HepG2 (cell line): ENCODE measurements around the gene ARHGEF40. TPM values are rescaled to one million over a fixed set of nuclear protein-coding genes. Genes with fewer than 3 reads are reported as not detected.

Experiments used
- ARNTL ChIP-seq: sonication (generic); formaldehyde crosslinking; IDR thresholded peaks from 2 replicates; pipeline ENCODE4 v1.4.0; 2020; ENCODE audit warnings: mild to moderate bottlenecking, missing genetic modification reagents
- ISL2 ChIP-seq: sonication (generic); formaldehyde crosslinking; IDR thresholded peaks from 2 replicates; pipeline ENCODE4 v1.5.0; 2020; ENCODE audit warnings: missing genetic modification reagents
- MEIS1 ChIP-seq: sonication (generic); formaldehyde crosslinking; IDR thresholded peaks from 2 replicates; pipeline ENCODE4 v1.9.0; 2021; ENCODE audit warnings: mild to moderate bottlenecking, missing genetic modification reagents, moderate library complexity, borderline replicate concordance
- SALL1 ChIP-seq: sonication (generic); formaldehyde crosslinking; IDR thresholded peaks from 2 replicates; pipeline ENCODE4 v1.8.0; 2022; ENCODE audit warnings: mild to moderate bottlenecking, missing genetic modification reagents
- STAG1 ChIP-seq: sonication (generic); formaldehyde crosslinking; IDR thresholded peaks from 2 replicates; pipeline ENCODE4 v1.4.0; 2020; ENCODE audit warnings: missing genetic modification reagents
- TCF7 ChIP-seq: sonication (generic); IDR thresholded peaks from 2 replicates; pipeline ENCODE4 v1.6.1; 2016; ENCODE audit warnings: antibody characterized with exemption, low read depth
- TRIM24 ChIP-seq: sonication (generic); formaldehyde crosslinking; IDR thresholded peaks from 2 replicates; pipeline ENCODE4 v1.8.0; 2022; ENCODE audit warnings: mild to moderate bottlenecking, missing genetic modification reagents
- ZNF232 ChIP-seq: sonication (generic); formaldehyde crosslinking; IDR thresholded peaks from 2 replicates; pipeline ENCODE4 v1.4.0; 2020; ENCODE audit warnings: missing genetic modification reagents, borderline replicate concordance
- ZNF253 ChIP-seq: sonication (generic); formaldehyde crosslinking; IDR thresholded peaks from 2 replicates; pipeline ENCODE4 v1.8.0; 2022; ENCODE audit warnings: mild to moderate bottlenecking, missing genetic modification reagents, borderline replicate concordance
- ZNF570 ChIP-seq: sonication (generic); formaldehyde crosslinking; IDR thresholded peaks from 2 replicates; pipeline ENCODE4 v1.4.0; 2020; ENCODE audit warnings: mild to moderate bottlenecking, missing genetic modification reagents, borderline replicate concordance
- ZNF816 ChIP-seq: sonication (generic); formaldehyde crosslinking; IDR thresholded peaks from 2 replicates; pipeline ENCODE4 v1.8.0; 2022; ENCODE audit warnings: missing genetic modification reagents, mild to moderate bottlenecking, borderline replicate concordance
- ZNF879 ChIP-seq: sonication (generic); formaldehyde crosslinking; IDR thresholded peaks from 2 replicates; pipeline ENCODE4 v1.8.1; 2023; ENCODE audit warnings: missing genetic modification reagents
- polyA plus RNA-seq, 8 experiments: library from polyadenylated mRNA; depleted of rRNA in 3 of 8; stranded (reverse) in 7 of 8; unstranded in 1 of 8; fragments of >200 nt; fragmentation: Illumina TruSeq in 4 of 8; extraction: Trizol in 4 of 8; gene quantifications; 2 replicates each; pipeline versions ENCODE4 v1.2.1 to v1.2.3, GENCODE V29; 2011 to 2016; ENCODE audit warnings: low read depth in 4 of 8, missing spikeins in 1 of 8, mixed read lengths in 1 of 8; ENCODE audit not compliant: insufficient read depth in 1 of 8
- total RNA-seq, 5 experiments: library from RNA; depleted of rRNA; stranded (reverse); fragments of >200 nt; fragmentation: Illumina TruSeq; extraction: Trizol; gene quantifications; 2 replicates each; pipeline ENCODE4 v1.2.3, GENCODE V29; 2016; ENCODE audit warnings: low read depth in 1 of 5
- TF ChIP-seq, protein P1 (sequence below): sonication (generic); formaldehyde crosslinking; IDR thresholded peaks from 2 replicates; pipeline ENCODE4 v1.5.1; 2020; ENCODE audit warnings: mild to moderate bottlenecking, missing genetic modification reagents, borderline replicate concordance
- TF ChIP-seq, protein P2 (sequence below): sonication (generic); formaldehyde crosslinking; conservative IDR thresholded peaks from 2 replicates; pipeline ENCODE4 v1.5.0; 2020; ENCODE audit warnings: missing genetic modification reagents
- TF ChIP-seq, protein P3 (sequence below): IDR thresholded peaks from 2 replicates; pipeline ENCODE4 v1.6.1; 2016; ENCODE audit warnings: low read depth
- TF ChIP-seq, protein P4 (sequence below): sonication (generic); formaldehyde crosslinking; IDR thresholded peaks from 2 replicates; pipeline ENCODE4; 2020; ENCODE audit warnings: missing genetic modification reagents, mild to moderate bottlenecking, borderline replicate concordance

Gene ARHGEF40
- total and polyA plus RNA-seq, 2 of the 13 experiments (the other 11 are each of a cell fraction or from before 2014, with no cell fraction given) = 28.1 to 78.1 TPM

DNA sequence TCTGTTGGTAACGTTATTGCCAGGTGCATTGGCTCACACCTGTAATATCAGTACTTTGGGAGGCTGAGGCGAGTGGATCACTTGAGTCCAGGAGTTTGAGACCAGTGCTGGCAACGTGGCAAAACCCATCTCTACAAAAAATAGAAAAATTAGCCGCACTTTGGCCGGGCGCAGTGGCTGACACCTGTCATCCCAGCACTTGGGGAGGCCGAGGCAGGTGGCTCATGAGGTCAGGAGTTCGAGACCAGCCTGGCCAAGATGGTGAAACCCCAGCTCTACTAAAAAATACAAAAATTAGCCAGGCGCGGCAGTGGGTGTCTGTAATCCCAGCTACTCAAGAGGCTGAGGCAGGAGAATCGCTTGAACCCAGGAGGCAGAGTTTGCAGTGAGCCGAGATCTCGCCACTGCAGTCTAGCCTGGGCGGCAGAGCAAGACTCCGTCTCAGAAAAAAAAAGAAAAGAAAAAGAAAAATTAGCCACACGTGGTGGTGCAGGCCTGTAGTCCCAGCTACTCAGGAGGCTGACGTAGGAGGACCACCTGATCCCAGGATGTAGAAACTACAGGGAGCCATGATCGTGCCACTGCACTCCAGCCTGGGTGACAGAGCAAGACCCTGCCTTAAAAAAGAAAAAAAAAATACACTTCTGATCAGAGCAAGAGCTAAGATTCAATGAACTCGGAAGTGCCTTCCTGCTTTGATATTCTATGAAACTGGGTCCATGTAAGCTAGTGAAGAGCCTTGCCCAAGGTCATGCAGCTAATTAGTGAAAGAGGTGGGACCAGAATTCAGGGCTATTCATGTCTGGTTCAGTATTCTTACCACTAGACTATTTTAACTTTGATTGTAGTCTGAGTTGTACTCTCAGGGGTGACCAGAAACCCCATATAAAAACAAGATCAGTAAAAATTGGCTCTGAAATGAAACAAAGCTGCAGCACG is 16.7 kb upstream of the ARHGEF40 start (continued):
- TF ChIP-seq TRIM24 (CRISPR knock-in tag) (no peak), TCF7 (no peak; the same call in 1 of the 2 replicates), MEIS1 (CRISPR knock-in tag) (no peak), ZNF816 (0 out of 2 replicates have a peak, but pooled peaks have one; percentile 5), SALL1 (peak; percentile 33; the same call in 1 of the 2 replicates), ZNF570 (no peak), ZNF879 (CRISPR knock-in tag) (no peak), ISL2 (peak; percentile 45; the same call in 1 of the 2 replicates), ARNTL (0 out of 2 replicates have a peak, but pooled peaks have one; percentile 44), ZNF253 (CRISPR knock-in tag) (no peak), STAG1 (no peak), ZNF232 (CRISPR knock-in tag) (peak; percentile 20; the same call in 1 of the 2 replicates)
- TF ChIP-seq, protein P1, sequence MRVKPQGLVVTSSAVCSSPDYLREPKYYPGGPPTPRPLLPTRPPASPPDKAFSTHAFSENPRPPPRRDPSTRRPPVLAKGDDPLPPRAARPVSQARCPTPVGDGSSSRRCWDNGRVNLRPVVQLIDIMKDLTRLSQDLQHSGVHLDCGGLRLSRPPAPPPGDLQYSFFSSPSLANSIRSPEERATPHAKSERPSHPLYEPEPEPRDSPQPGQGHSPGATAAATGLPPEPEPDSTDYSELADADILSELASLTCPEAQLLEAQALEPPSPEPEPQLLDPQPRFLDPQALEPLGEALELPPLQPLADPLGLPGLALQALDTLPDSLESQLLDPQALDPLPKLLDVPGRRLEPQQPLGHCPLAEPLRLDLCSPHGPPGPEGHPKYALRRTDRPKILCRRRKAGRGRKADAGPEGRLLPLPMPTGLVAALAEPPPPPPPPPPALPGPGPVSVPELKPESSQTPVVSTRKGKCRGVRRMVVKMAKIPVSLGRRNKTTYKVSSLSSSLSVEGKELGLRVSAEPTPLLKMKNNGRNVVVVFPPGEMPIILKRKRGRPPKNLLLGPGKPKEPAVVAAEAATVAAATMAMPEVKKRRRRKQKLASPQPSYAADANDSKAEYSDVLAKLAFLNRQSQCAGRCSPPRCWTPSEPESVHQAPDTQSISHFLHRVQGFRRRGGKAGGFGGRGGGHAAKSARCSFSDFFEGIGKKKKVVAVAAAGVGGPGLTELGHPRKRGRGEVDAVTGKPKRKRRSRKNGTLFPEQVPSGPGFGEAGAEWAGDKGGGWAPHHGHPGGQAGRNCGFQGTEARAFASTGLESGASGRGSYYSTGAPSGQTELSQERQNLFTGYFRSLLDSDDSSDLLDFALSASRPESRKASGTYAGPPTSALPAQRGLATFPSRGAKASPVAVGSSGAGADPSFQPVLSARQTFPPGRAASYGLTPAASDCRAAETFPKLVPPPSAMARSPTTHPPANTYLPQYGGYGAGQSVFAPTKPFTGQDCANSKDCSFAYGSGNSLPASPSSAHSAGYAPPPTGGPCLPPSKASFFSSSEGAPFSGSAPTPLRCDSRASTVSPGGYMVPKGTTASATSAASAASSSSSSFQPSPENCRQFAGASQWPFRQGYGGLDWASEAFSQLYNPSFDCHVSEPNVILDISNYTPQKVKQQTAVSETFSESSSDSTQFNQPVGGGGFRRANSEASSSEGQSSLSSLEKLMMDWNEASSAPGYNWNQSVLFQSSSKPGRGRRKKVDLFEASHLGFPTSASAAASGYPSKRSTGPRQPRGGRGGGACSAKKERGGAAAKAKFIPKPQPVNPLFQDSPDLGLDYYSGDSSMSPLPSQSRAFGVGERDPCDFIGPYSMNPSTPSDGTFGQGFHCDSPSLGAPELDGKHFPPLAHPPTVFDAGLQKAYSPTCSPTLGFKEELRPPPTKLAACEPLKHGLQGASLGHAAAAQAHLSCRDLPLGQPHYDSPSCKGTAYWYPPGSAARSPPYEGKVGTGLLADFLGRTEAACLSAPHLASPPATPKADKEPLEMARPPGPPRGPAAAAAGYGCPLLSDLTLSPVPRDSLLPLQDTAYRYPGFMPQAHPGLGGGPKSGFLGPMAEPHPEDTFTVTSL (CRISPR knock-in tag) = no peak
- TF ChIP-seq, protein P2, sequence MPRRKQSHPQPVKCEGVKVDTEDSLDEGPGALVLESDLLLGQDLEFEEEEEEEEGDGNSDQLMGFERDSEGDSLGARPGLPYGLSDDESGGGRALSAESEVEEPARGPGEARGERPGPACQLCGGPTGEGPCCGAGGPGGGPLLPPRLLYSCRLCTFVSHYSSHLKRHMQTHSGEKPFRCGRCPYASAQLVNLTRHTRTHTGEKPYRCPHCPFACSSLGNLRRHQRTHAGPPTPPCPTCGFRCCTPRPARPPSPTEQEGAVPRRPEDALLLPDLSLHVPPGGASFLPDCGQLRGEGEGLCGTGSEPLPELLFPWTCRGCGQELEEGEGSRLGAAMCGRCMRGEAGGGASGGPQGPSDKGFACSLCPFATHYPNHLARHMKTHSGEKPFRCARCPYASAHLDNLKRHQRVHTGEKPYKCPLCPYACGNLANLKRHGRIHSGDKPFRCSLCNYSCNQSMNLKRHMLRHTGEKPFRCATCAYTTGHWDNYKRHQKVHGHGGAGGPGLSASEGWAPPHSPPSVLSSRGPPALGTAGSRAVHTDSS (CRISPR knock-in tag) = no peak
- TF ChIP-seq, protein P3, sequence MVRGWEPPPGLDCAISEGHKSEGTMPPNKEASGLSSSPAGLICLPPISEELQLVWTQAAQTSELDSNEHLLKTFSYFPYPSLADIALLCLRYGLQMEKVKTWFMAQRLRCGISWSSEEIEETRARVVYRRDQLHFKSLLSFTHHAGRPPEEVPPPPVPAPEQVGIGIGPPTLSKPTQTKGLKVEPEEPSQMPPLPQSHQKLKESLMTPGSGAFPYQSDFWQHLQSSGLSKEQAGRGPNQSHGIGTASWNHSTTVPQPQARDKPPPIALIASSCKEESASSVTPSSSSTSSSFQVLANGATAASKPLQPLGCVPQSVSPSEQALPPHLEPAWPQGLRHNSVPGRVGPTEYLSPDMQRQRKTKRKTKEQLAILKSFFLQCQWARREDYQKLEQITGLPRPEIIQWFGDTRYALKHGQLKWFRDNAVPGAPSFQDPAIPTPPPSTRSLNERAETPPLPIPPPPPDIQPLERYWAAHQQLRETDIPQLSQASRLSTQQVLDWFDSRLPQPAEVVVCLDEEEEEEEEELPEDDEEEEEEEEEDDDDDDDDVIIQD = no peak
- TF ChIP-seq, protein P4, sequence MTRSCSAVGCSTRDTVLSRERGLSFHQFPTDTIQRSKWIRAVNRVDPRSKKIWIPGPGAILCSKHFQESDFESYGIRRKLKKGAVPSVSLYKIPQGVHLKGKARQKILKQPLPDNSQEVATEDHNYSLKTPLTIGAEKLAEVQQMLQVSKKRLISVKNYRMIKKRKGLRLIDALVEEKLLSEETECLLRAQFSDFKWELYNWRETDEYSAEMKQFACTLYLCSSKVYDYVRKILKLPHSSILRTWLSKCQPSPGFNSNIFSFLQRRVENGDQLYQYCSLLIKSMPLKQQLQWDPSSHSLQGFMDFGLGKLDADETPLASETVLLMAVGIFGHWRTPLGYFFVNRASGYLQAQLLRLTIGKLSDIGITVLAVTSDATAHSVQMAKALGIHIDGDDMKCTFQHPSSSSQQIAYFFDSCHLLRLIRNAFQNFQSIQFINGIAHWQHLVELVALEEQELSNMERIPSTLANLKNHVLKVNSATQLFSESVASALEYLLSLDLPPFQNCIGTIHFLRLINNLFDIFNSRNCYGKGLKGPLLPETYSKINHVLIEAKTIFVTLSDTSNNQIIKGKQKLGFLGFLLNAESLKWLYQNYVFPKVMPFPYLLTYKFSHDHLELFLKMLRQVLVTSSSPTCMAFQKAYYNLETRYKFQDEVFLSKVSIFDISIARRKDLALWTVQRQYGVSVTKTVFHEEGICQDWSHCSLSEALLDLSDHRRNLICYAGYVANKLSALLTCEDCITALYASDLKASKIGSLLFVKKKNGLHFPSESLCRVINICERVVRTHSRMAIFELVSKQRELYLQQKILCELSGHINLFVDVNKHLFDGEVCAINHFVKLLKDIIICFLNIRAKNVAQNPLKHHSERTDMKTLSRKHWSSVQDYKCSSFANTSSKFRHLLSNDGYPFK (CRISPR knock-in tag) = peak; percentile 62; the same call in 1 of the 2 replicates
